Esophagus squamous epithelium (tissue), 4 donors: Measurements from ENCODE around the gene IRF9.

ENCODE experiments used
- CTCF ChIP-seq, 6 experiments: fragments of 450-650 bp in 4 of 6; fragments of 200-600 bp in 2 of 6; sonication (generic) in 2 of 6; IDR thresholded peaks; one replicate each; pipeline ENCODE4 v1.5.1; 2016 to 2019; ENCODE audit warnings: antibody characterized with exemption in 6 of 6, mild to moderate bottlenecking in 4 of 6, moderate library complexity in 4 of 6
- POLR2A ChIP-seq, 4 donors: fragments of 450-650 bp; IDR thresholded peaks; one replicate each; pipeline ENCODE4 v1.6.1; 2017; ENCODE audit warnings: antibody characterized with exemption in 4 of 4, mild to moderate bottlenecking in 4 of 4, moderate library complexity in 3 of 4

- TF ChIP-seq CTCF (IDR thresholded peaks at IDR 0.05) (no peak), POLR2A (IDR thresholded peaks at IDR 0.05) (no peak)
These were observed 50.2 kb downstream of the IRF9 start for GRCh38 chr14:24211311-24211710.
